B cell (primary cell): ENCODE results near the gene UBFD1. TPM values are rescaled to one million over a fixed set of nuclear protein-coding genes. Genes with fewer than 3 reads are reported as not detected.

Experiments used
- ATAC-seq: fragments of 200-7000 bp; cut with Tn5 transposase; one replicate; pipeline ENCODE4 v1.10.0; 2021; ENCODE audit warnings: low read depth, mild to moderate bottlenecking, moderate number of reproducible peaks, moderate library complexity
- CTCF ChIA-PET: fragments of 350-600 bp; sonication (Branson Sonifier 250); formaldehyde crosslinking; loops from one replicate; lab custom pipeline; 2021; ENCODE audit warnings: antibody characterized with exemption, inconsistent platforms; lab: Charles Lee
- POLR2A ChIA-PET: fragments of 350-600 bp; sonication (Branson Sonifier 250); formaldehyde crosslinking; loops from one replicate; lab custom pipeline; 2021; ENCODE audit warnings: antibody characterized with exemption; lab: Charles Lee
- DNase-seq: peaks from one replicate; pipeline ENCODE4 v3.0.0; 2013
- H2AFZ ChIP-seq: 2 replicates; pipeline ENCODE4 v1.6.1; 2012; ENCODE audit warnings: mild to moderate bottlenecking, low read depth, low read length; ENCODE audit not compliant: insufficient read depth, poor library complexity, severe bottlenecking
- H3K27ac ChIP-seq, 2 donors: 1 replicate in 1 of 2; 2 replicates in 1 of 2; pipeline ENCODE4 v1.5.1; 2012 to 2013; ENCODE audit warnings: low read length in 2 of 2, mild to moderate bottlenecking in 2 of 2, moderate library complexity in 1 of 2
- H3K27me3 ChIP-seq, 4 experiments: fragments of 200-600 bp in 1 of 4; sonication (generic) in 1 of 4; replicated peaks in 1 of 4; 1 replicate in 2 of 4; 2 replicates in 2 of 4; pipeline versions ENCODE4 v1.6.1 to v1.7.0; 2013 to 2016; ENCODE audit warnings: low read length in 3 of 4, mild to moderate bottlenecking in 2 of 4, mixed read lengths in 1 of 4, moderate library complexity in 1 of 4; ENCODE audit not compliant: insufficient read depth in 4 of 4, control insufficient read depth in 3 of 4; ENCODE audit errors: control extremely low read depth in 1 of 4
- H3K36me3 ChIP-seq, 2 experiments: replicated peaks in 1 of 2; 1 replicate in 1 of 2; 2 replicates in 1 of 2; pipeline versions ENCODE4 v1.6.1 to v1.7.1; 2013; ENCODE audit warnings: low read length in 1 of 2; ENCODE audit not compliant: insufficient read depth in 2 of 2, control insufficient read depth in 1 of 2; ENCODE audit errors: control extremely low read depth in 1 of 2, extremely low read depth in 1 of 2
- H3K4me1 ChIP-seq, 2 donors: fragments of 200-600 bp in 1 of 2; sonication (generic) in 1 of 2; 1 replicate in 1 of 2; 2 replicates in 1 of 2; pipeline versions ENCODE4 v1.5.1 to v1.6.1; 2013 to 2017; ENCODE audit warnings: low read length in 2 of 2; ENCODE audit not compliant: control insufficient read depth in 2 of 2, insufficient read depth in 2 of 2
- H3K4me2 ChIP-seq: replicated peaks from 2 replicates; pipeline ENCODE3; 2012; ENCODE audit warnings: mild to moderate bottlenecking, low read depth, low read length; ENCODE audit not compliant: poor library complexity, severe bottlenecking
- H3K4me3 ChIP-seq, 5 experiments: fragments of 200-600 bp in 1 of 5; sonication (generic) in 1 of 5; 1 replicate in 3 of 5; 2 replicates in 2 of 5; pipeline versions ENCODE4 v1.5.1 to v1.7.0; 2011 to 2016; ENCODE audit warnings: low read length in 4 of 5, mild to moderate bottlenecking in 4 of 5, low read depth in 2 of 5, control low read depth in 1 of 5, moderate library complexity in 1 of 5; ENCODE audit not compliant: insufficient read depth in 1 of 5; ENCODE audit errors: control extremely low read depth in 1 of 5, extremely low read depth in 1 of 5
- H3K79me2 ChIP-seq: fragments of 200-600 bp; sonication (generic); one replicate; pipeline ENCODE4 v1.6.0; 2016; ENCODE audit warnings: low read length; ENCODE audit not compliant: control insufficient read depth, insufficient read depth
- H3K9ac ChIP-seq: fragments of 200-600 bp; sonication (generic); 2 replicates; pipeline ENCODE4 v1.6.1; 2017; ENCODE audit warnings: mild to moderate bottlenecking, low read length, moderate library complexity
- H3K9me3 ChIP-seq, 3 donors: one replicate each; pipeline versions ENCODE4 v1.6.1 to v1.7.1; 2013; ENCODE audit warnings: low read length in 2 of 3; ENCODE audit not compliant: control insufficient read depth in 2 of 3, insufficient read depth in 1 of 3; ENCODE audit errors: control extremely low read depth in 1 of 3
- H4K20me1 ChIP-seq: 2 replicates; pipeline ENCODE4 v1.6.0; 2012; ENCODE audit warnings: mild to moderate bottlenecking, low read length; ENCODE audit not compliant: insufficient read depth, control insufficient read depth, poor library complexity, severe bottlenecking
- H3K27ac Mint-ChIP-seq: one replicate; pipeline ENCODE4 v1.8.0; 2021; ENCODE audit warnings: mixed read lengths
- H3K27me3 Mint-ChIP-seq: one replicate; pipeline ENCODE4 v1.8.0; 2021; ENCODE audit warnings: mixed read lengths
- H3K4me1 Mint-ChIP-seq: one replicate; pipeline ENCODE4 v1.8.0; 2021; ENCODE audit warnings: mixed read lengths
- H3K4me3 Mint-ChIP-seq: one replicate; pipeline ENCODE4 v1.8.0; 2021; ENCODE audit warnings: mixed read lengths
- H3K9me3 Mint-ChIP-seq: one replicate; pipeline ENCODE4 v1.8.0; 2022; ENCODE audit warnings: mixed read lengths; ENCODE audit not compliant: insufficient read depth
- EZH2 ChIP-seq: IDR thresholded peaks from 2 replicates; pipeline ENCODE4 v1.6.1; 2012; ENCODE audit warnings: borderline replicate concordance, low read depth, mild to moderate bottlenecking, moderate library complexity, low read length; ENCODE audit not compliant: insufficient read depth, poor library complexity, severe bottlenecking
- WGBS: methylation state at CpG from one replicate; pipeline ENCODE4 v1.1.5; 2013; ENCODE audit warnings: missing lambda C conversion rate; ENCODE audit not compliant: insufficient coverage; 5-methylcytosine and 5-hydroxymethylcytosine counted together
- intact Hi-C: fragments of 100-400 bp; cut with micrococcal nuclease; formaldehyde crosslinking; loops from one replicate; pipeline ENCODE4 v1.10.0; 2022
- polyA plus RNA-seq: library from polyadenylated mRNA; depleted of rRNA; stranded (reverse); fragments of >200 nt; gene quantifications from 2 replicates; pipeline ENCODE4 v1.2.3, GENCODE V29; 2012
- total RNA-seq, 2 donors: library from RNA; stranded (reverse); fragments of 120-200 nt in 1 of 2; gene quantifications; 1 replicate in 1 of 2; 2 replicates in 1 of 2; pipeline versions ENCODE4 v1.2.3 to v1.2.4, GENCODE V29; 2013 to 2022
- TF ChIP-seq, protein P1 (sequence below): fragments of 200-600 bp; IDR thresholded peaks from one replicate; pipeline ENCODE4 v1.8.0; 2022; ENCODE audit warnings: antibody characterized with exemption, mild to moderate bottlenecking

Gene UBFD1
- total and polyA plus RNA-seq, 2 donors (not counting 1 experiment from before 2014, with no cell fraction given), result 12.8 to 49.2 TPM

DNA sequence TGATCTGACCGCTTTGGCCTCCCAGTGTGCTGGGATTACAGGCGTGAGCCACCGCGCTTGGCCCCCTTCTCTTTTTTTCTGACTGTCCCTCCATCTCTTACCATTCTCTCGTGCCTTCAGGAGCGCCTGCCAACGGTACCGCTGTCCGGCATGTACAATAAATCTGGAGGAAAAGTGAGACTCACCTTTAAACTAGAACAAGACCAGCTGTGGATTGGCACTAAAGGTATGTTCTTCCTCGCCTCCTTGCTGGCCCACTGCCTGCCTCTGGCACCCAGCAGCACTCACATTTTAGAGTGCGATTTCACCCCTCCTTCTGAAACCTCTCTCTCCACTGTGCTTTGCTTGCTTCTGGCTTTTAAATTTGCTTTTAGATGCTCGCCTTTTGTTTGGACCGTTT is 5.0 kb downstream of the UBFD1 start:
- no peaks in the 10 kb centered on the region for H3K9me3 Mint-ChIP-seq
- no peak overlapping the region for H3K4me3 ChIP-seq
- H3K4me2 ChIP-seq, result no peak overlapping the region
- DNase-seq (no peak), ATAC-seq (no peak)
- no peak overlapping the region for H2AFZ ChIP-seq
- 97% methylated on average over 12 of the region's 13 CpGs for WGBS
- no peak overlapping the region for H3K4me3 Mint-ChIP-seq
- peaks cover 40% of the 10 kb centered on the region for H3K79me2 ChIP-seq
- no peak overlapping the region for H3K27ac ChIP-seq
- peaks cover 17% of the 10 kb centered on the region for H3K4me1 Mint-ChIP-seq
- no peak overlapping the region for H3K27ac Mint-ChIP-seq
- H3K27me3 ChIP-seq, result no peaks in the 10 kb centered on the region
- TF ChIP-seq EZH2, result no peak
- TF ChIP-seq, protein P1, sequence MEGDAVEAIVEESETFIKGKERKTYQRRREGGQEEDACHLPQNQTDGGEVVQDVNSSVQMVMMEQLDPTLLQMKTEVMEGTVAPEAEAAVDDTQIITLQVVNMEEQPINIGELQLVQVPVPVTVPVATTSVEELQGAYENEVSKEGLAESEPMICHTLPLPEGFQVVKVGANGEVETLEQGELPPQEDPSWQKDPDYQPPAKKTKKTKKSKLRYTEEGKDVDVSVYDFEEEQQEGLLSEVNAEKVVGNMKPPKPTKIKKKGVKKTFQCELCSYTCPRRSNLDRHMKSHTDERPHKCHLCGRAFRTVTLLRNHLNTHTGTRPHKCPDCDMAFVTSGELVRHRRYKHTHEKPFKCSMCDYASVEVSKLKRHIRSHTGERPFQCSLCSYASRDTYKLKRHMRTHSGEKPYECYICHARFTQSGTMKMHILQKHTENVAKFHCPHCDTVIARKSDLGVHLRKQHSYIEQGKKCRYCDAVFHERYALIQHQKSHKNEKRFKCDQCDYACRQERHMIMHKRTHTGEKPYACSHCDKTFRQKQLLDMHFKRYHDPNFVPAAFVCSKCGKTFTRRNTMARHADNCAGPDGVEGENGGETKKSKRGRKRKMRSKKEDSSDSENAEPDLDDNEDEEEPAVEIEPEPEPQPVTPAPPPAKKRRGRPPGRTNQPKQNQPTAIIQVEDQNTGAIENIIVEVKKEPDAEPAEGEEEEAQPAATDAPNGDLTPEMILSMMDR, result no peak
- intact Hi-C loops, result no loop called here
- no peaks in the 10 kb centered on the region for H4K20me1 ChIP-seq
- ChIA-PET CTCF (no interaction called here), POLR2A (no interaction called here)
- peaks cover 3 to 73% of the 10 kb centered on the region in 2 experiments for H3K36me3 ChIP-seq
- no peaks in the 10 kb centered on the region for H3K9me3 ChIP-seq
- H3K27me3 Mint-ChIP-seq, result no peaks in the 10 kb centered on the region
- H3K4me1 ChIP-seq, result peaks cover 6 to 9% of the 10 kb centered on the region in 2 donors
- H3K9ac ChIP-seq, result no peak overlapping the region

DNA sequence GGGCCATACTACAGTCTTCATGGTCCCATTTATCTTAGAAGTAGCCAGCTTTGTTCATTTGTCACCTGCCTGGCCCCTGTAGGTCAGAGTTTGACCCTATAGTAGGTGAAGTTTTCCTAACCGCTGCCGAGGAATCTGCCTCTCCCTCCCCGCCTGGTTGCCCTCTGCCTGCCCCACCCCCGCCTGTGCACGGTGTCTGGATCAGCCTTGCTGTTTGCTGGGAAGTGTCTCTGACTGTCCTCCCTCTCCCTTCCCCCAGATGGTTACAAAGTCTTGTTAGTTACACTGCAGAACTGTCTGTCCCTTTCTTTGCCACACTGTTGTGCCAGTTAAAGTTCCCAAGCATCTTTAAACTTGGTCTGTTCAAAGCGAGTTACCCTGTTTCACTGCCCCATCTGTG is 5.7 kb downstream of the UBFD1 start:
- H3K4me1 ChIP-seq, result peaks cover 5 to 7% of the 10 kb centered on the region in 2 donors
- peaks cover 3 to 77% of the 10 kb centered on the region in 2 experiments for H3K36me3 ChIP-seq
- H3K4me3 Mint-ChIP-seq, result no peak overlapping the region
- H3K9ac ChIP-seq, result no peak overlapping the region
- no peaks in the 10 kb centered on the region for H4K20me1 ChIP-seq
- peaks cover 16% of the 10 kb centered on the region for H3K4me1 Mint-ChIP-seq
- no peaks in the 10 kb centered on the region for H3K9me3 Mint-ChIP-seq
- H3K4me3 ChIP-seq, result no peak overlapping the region
- ATAC-seq (no peak), DNase-seq (no peak)
- intact Hi-C loops, result no loop called here
- no peak overlapping the region for H3K27ac ChIP-seq
- peaks cover 35% of the 10 kb centered on the region for H3K79me2 ChIP-seq
- no peaks in the 10 kb centered on the region for H3K27me3 ChIP-seq
- no peak overlapping the region for H2AFZ ChIP-seq
- H3K27ac Mint-ChIP-seq, result no peak overlapping the region
- H3K4me2 ChIP-seq, result no peak overlapping the region
- POLR2A ChIA-PET, result no interaction called here
- H3K9me3 ChIP-seq, result no peaks in the 10 kb centered on the region
- TF ChIP-seq EZH2, result no peak
- TF ChIP-seq, protein P1, result no peak
- H3K27me3 Mint-ChIP-seq, result no peaks in the 10 kb centered on the region
- CTCF ChIA-PET, result no interaction called here
- WGBS, result 94% methylated on average over 5 of the region's 6 CpGs
